Right cardiac atrium (tissue), 5 donors: ENCODE data around the gene XAGE2. TPM values are rescaled to one million over a fixed set of nuclear protein-coding genes. Genes with fewer than 3 reads are reported as not detected.

Experiments used
- microRNA-seq, 2 donors: library from miRNA; unstranded; fragments of <30 nt; microRNA quantifications; one replicate each; pipeline ENCODE4 v1.2.0, GENCODE V29; 2020 to 2021
- polyA plus RNA-seq: library from polyadenylated mRNA; stranded (reverse); fragments of 200-250 nt; gene quantifications from one replicate; pipeline ENCODE4 v1.2.3, GENCODE V29; 2013
- total RNA-seq, 4 donors: library from RNA; stranded (reverse); fragmentation: NEBNext Ultra II Directional; extraction: Animal tissue kit (Norgen Biotek cat#: 25700); gene quantifications; one replicate each; pipeline ENCODE4 v1.2.1, GENCODE V29; 2021
- donor health status: healthy with polysubstance abuse.
- donor health status: DM: no; HTN: yes; CAD: no.
- donor health status: DM: no; HTN: no; CAD: no.
- donor health status: DM: no; HTN: yes; CAD: no; lungs with severe emphysema.
- donor health status: DM: yes; HTN: yes; CAD: no.

XAGE2 gene
- total and polyA plus RNA-seq, 5 donors: not detected

Small RNAs within 50 kb of the gene (microRNA-seq; reads per million reads assigned to microRNA genes)
- 0 to 0.54 reads per million in 2 donors for gene MIR8088

Other genes with a start within 250 kb of the XAGE2 start
- 1 to 10 TPM in 2 of 4 donors, under 1 TPM in 2; 0.33 to 2.4 (median 1.1) TPM for gene MAGED4, start 184.1 kb upstream of the XAGE2 start, total RNA-seq
- 1.3 TPM for gene MAGED4, start 184.1 kb upstream of the XAGE2 start, polyA plus RNA-seq
- not detected for gene XAGE1A, start 126.8 kb downstream of the XAGE2 start, total RNA-seq
- not detected for gene XAGE1A, start 126.8 kb downstream of the XAGE2 start, polyA plus RNA-seq
- gene XAGE1B, start 148.0 kb downstream of the XAGE2 start, total RNA-seq: not detected
- not detected for gene XAGE1B, start 148.0 kb downstream of the XAGE2 start, polyA plus RNA-seq